Measurements from ENCODE around the gene PIGV. TPM values are rescaled to one million over a fixed set of nuclear protein-coding genes. Genes with fewer than 3 reads are reported as not detected.

PIGV gene
- total and polyA plus RNA-seq, 2 donors (not counting 1 experiment from before 2014, with no cell fraction given), result 9.2 to 17.4 TPM

GRCh38 chr1:26791148-26791547, 3.4 kb downstream of the PIGV start:
- Histone ChIP-seq H2AFZ (ENCODE audit: insufficient read depth, low read depth, low read length, poor library complexity, severe bottlenecking) (no peak overlapping the region), H4K20me1 (ENCODE audit: control insufficient read depth, insufficient read depth, low read length, poor library complexity, severe bottlenecking) (peaks cover 7% of the 10 kb centered on the region), H3K4me1 (ENCODE audit: control insufficient read depth in 2 of 2, insufficient read depth in 2 of 2, low read length in 2 of 2) (peaks cover 15 to 27% of the 10 kb centered on the region in 2 donors), H3K9ac (ENCODE audit: low read length) (no peak overlapping the region), H3K79me2 (ENCODE audit: control insufficient read depth, insufficient read depth, low read length) (peaks cover 45% of the 10 kb centered on the region), H3K9me3 (ENCODE audit: control extremely low read depth in 1 of 3, control insufficient read depth in 2 of 3, insufficient read depth in 1 of 3, low read length in 2 of 3) (no peaks in the 10 kb centered on the region), H3K4me2 (replicated peaks; ENCODE audit: low read depth, low read length, poor library complexity, severe bottlenecking) (no peak overlapping the region), H3K4me3 (ENCODE audit: control extremely low read depth in 1 of 5, extremely low read depth in 1 of 5, insufficient read depth in 1 of 5, low read depth in 2 of 5, low read length in 4 of 5) (no peak overlapping the region), H3K27ac (ENCODE audit: low read length in 2 of 2) (no peak overlapping the region), H3K36me3 (replicated peaks in 1 of 2; ENCODE audit: control extremely low read depth in 1 of 2, control insufficient read depth in 1 of 2, extremely low read depth in 1 of 2, insufficient read depth in 2 of 2, low read length in 1 of 2) (peaks cover 2 to 26% of the 10 kb centered on the region in 2 experiments), H3K27me3 (replicated peaks in 1 of 4; ENCODE audit: control extremely low read depth in 1 of 4, control insufficient read depth in 3 of 4, insufficient read depth in 4 of 4, low read length in 3 of 4) (no peaks in the 10 kb centered on the region)
- no peak overlapping the region for H3K27ac Mint-ChIP-seq
- H3K4me3 Mint-ChIP-seq, result no peak overlapping the region
- no peaks in the 10 kb centered on the region for H3K27me3 Mint-ChIP-seq
- ChIA-PET CTCF (interaction anchor here (0.8 to 10.1 kb wide), 20 partner anchors 9 to 253 kb away, joined by 3 to 479 read pairs (median 9); partner anchors contain the start of gene ARID1A), POLR2A (interaction anchor here (0.9 kb wide), 1 partner anchor 94 kb away, joined by 3 read pairs; no protein-coding TSS in a partner anchor)
- H3K9me3 Mint-ChIP-seq (ENCODE audit: insufficient read depth), result no peaks in the 10 kb centered on the region
- intact Hi-C loops (cut with micrococcal nuclease), result no loop called here
- DNase-seq (no peak), ATAC-seq (ENCODE audit: low read depth) (no peak)
- TF ChIP-seq EZH2 (IDR thresholded peaks at IDR 0.05; ENCODE audit: borderline replicate concordance, insufficient read depth, low read depth, low read length, poor library complexity, severe bottlenecking) (no peak), CTCF (IDR thresholded peaks at IDR 0.05) (no peak)
- WGBS (ENCODE audit: insufficient coverage), result 47% methylated on average over 3 of the region's 6 CpGs
- peaks cover 28% of the 10 kb centered on the region for H3K4me1 Mint-ChIP-seq

GRCh38 chr1:26791626-26792025, 3.9 kb downstream of the PIGV start:
- 79% methylated on average over 2 of the region's 3 CpGs for WGBS (ENCODE audit: insufficient coverage)
- no peak overlapping the region for H3K4me3 Mint-ChIP-seq
- H3K9ac ChIP-seq (ENCODE audit: low read length), result no peak overlapping the region
- ATAC-seq (ENCODE audit: low read depth) (no peak), DNase-seq (no peak)
- H3K27ac ChIP-seq (ENCODE audit: low read length in 2 of 2), result no peak overlapping the region
- peaks cover 7% of the 10 kb centered on the region for H4K20me1 ChIP-seq (ENCODE audit: control insufficient read depth, insufficient read depth, low read length, poor library complexity, severe bottlenecking)
- H3K27me3 ChIP-seq (replicated peaks in 1 of 4; ENCODE audit: control extremely low read depth in 1 of 4, control insufficient read depth in 3 of 4, insufficient read depth in 4 of 4, low read length in 3 of 4), result no peaks in the 10 kb centered on the region
- no peak overlapping the region for H3K4me2 ChIP-seq (replicated peaks; ENCODE audit: low read depth, low read length, poor library complexity, severe bottlenecking)
- intact Hi-C loops (cut with micrococcal nuclease), result no loop called here
- H3K4me3 ChIP-seq (ENCODE audit: control extremely low read depth in 1 of 5, extremely low read depth in 1 of 5, insufficient read depth in 1 of 5, low read depth in 2 of 5, low read length in 4 of 5), result no peak overlapping the region
- H2AFZ ChIP-seq (ENCODE audit: insufficient read depth, low read depth, low read length, poor library complexity, severe bottlenecking), result no peak overlapping the region
- ChIA-PET POLR2A (interaction anchor here (0.9 kb wide), 1 partner anchor 94 kb away, joined by 3 read pairs; no protein-coding TSS in a partner anchor), CTCF (interaction anchor here (0.8 to 10.1 kb wide), 13 partner anchors 8 to 254 kb away, joined by 3 to 479 read pairs (median 24); partner anchors contain the start of gene ARID1A)
- H3K36me3 ChIP-seq (replicated peaks in 1 of 2; ENCODE audit: control extremely low read depth in 1 of 2, control insufficient read depth in 1 of 2, extremely low read depth in 1 of 2, insufficient read depth in 2 of 2, low read length in 1 of 2), result peaks cover 2 to 30% of the 10 kb centered on the region in 2 experiments
- H3K4me1 Mint-ChIP-seq, result peaks cover 23% of the 10 kb centered on the region
- peaks cover 48% of the 10 kb centered on the region for H3K79me2 ChIP-seq (ENCODE audit: control insufficient read depth, insufficient read depth, low read length)
- H3K9me3 ChIP-seq (ENCODE audit: control extremely low read depth in 1 of 3, control insufficient read depth in 2 of 3, insufficient read depth in 1 of 3, low read length in 2 of 3), result no peaks in the 10 kb centered on the region
- no peaks in the 10 kb centered on the region for H3K27me3 Mint-ChIP-seq
- TF ChIP-seq CTCF (IDR thresholded peaks at IDR 0.05) (no peak), EZH2 (IDR thresholded peaks at IDR 0.05; ENCODE audit: borderline replicate concordance, insufficient read depth, low read depth, low read length, poor library complexity, severe bottlenecking) (no peak)
- peaks cover 10 to 22% of the 10 kb centered on the region in 2 donors for H3K4me1 ChIP-seq (ENCODE audit: control insufficient read depth in 2 of 2, insufficient read depth in 2 of 2, low read length in 2 of 2)
- H3K27ac Mint-ChIP-seq, result no peak overlapping the region
- no peaks in the 10 kb centered on the region for H3K9me3 Mint-ChIP-seq (ENCODE audit: insufficient read depth)
